CD4-positive, alpha-beta T cell treated with Interleukin-15 for 4 hours (primary cell): ENCODE data around the gene RRN3.
"Not testable (repeated sequence)": the region's sequence is repeated elsewhere in the genome, so short reads cannot be mapped to it uniquely, and the experiment has no call there.

Experiments used
- DNase-seq: peaks from one replicate; pipeline ENCODE4 v3.0.0-alpha.2; 2020; ENCODE audit warnings: low spot score

Gene RRN3

DNA sequence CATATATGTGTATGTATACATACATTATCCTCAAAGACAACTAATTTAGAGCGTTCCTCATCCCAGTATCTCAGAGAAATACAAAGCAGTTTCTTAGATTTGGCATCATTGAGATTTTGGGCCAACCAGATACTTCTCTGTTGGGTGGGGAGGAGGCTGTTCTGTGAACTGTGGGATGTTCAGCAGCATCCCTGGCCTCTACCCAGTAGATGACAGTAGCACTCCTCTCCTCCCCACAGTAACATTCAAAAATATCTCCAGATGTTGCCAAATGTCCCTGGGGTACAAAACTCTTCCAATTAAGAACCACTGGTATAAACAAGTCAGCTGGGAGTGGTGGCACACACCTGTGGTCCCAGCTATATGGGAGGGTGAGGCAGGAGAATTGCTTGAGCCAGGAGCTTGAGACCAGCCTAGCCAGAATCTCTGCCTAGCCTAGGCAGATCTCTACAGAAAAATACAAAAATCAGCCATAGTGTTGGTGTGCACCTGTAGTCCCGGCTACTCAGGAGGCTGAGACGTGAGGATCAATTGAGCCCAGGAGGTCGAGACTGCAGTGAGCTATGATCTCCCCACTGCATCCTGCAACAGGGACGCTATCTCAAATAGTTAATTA, 6.4 kb upstream of the RRN3 start:
- not testable (repeated sequence) for DNase-seq

DNA sequence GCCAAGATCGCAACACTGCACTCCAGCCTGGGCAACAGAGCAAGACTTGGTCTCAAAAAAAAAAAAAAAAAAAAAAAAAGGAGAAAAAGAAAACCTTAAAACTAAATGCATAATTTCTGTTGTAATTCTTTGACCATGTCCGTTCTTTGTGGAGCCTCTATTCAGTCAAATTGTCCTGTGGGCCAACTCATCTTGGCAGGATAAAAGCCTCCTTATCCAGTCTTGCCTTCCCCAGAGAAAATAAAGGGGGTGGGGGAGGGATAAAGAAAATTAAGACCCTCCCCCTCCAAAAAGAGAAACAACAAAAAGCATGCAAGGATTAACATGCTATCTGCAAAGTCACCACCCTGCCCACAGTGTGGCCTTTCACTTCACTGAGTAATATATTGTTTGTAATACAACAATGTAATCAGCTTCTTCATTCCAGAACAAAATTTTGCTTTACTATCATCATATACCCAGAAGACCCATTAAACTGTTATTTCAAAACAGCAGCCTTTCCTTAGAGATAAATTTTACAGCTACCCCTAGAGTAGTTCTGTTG, 5.4 kb upstream of the RRN3 start:
- DNase-seq: not testable (repeated sequence)

DNA sequence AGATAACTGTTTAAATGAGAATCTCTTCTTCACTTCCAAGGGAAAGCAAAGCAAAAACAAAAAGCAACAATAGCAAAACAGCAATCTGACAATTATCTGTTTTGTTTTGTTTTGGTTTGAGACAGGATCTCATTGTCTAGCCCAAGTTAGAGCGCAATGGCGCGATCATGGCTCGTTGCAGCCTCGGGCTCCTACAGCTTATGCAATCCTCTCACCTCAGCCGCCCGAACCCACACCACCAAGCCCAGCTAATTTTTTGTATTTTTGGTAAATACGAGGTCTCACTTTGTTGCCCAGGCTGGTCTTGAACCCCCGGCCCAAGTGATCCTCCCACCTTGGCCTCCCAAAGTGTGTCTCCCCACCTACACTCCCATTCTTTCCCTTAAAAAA, 2.5 kb upstream of the RRN3 start:
- not testable (repeated sequence) for DNase-seq

DNA sequence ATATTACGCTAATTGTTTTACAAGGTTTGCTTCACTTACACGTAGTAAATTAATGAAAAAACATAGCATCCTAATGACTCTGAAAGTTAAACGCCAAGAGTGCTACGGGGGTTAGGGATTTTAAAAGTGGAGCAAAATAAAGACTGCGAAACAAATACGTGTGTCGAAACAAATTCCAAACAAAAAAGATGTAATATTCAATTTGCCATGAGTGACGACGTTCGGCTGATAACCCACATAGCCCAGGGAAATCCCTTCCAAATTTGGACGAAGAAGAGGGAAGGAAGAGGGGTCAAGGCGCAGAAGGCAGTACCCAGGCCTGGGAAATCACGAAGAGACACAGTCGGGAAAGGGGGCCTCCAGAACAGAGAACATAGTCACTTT, 509 bp downstream of the RRN3 start:
- not testable (repeated sequence) for DNase-seq

DNA sequence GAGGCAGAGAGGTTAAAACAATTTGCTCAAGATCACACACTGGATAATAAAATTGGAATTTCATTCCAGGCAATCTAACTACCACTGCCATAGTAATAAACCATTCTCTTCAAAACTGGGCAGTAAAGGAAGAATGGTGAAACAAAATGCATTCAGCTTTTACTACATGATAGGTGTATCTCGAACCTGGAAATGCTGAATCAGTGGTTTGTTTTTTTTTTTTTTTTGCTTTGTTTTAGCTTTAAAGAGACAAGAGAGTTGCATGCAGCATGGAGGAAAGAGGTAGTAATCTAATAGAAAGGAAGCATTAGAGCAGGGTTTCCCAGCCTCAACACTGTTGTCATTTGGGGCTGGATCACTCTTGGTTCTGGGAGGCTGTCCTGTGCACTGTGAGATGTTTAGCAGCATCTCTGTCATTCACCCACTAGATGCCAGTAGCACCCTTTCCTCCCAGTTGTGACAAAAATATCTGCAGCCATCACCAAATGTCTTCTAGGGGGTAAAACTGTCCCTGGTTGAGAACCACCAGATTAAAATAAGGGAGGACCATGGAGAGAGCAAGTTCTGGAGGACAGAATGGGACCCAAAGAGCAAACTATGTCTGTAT, 3.3 kb downstream of the RRN3 start:
- not testable (repeated sequence) for DNase-seq

DNA sequence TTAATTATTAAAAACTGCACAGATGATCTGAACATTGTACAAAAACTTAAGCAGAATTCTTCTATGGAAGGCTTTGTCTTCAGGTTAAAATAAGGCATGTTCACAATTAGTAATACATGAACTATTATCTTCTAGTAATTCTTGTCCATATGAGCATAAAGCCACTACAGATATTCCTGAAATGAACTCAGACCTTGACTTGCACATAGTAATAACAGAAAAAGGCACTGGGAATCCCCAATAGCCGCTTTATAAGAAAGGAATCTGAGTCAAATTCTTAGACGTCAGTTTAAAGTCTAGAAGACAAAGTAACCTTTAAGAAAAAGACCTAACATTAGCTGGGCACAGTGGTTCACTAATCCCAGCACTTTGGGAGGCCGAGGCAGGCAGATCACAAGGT, 11.3 kb downstream of the RRN3 start:
- not testable (repeated sequence) for DNase-seq

DNA sequence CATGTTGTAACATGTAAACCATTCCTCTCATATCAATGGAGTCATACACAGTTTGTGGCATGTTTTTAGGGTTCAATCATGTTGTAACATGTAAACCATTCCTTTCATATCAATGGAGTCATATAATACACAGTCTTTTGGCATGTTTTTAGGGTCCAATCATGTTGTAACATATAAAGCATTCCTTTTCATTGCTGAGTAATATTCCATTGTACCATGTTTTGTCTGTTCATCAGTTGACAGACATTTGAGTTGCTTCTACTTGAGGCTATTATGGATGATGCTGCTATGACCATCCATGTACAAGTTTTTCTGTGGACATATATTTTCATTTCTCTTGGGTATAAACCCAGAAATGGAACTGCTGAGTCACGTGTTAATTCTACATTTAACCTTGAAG, 13.2 kb downstream of the RRN3 start:
- DNase-seq: not testable (repeated sequence)

DNA sequence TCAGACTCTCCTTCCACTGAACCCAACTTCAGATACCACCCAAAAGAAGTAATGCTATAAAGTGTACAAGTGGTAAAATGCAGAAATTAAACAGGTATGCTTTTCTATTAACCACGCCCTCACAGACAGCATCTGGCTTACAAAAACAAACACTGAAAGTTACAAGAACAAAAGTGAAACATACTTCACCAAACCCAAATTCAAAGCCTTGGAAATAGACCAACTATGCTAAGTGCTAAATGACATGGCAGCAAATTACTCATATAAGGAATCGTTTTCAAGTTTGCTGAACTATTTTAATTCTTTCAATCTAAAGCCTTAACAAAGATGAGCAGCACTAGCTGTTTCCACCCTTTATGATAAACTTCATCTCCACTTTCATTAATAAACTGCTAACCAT, 17.9 kb downstream of the RRN3 start:
- not testable (repeated sequence) for DNase-seq

DNA sequence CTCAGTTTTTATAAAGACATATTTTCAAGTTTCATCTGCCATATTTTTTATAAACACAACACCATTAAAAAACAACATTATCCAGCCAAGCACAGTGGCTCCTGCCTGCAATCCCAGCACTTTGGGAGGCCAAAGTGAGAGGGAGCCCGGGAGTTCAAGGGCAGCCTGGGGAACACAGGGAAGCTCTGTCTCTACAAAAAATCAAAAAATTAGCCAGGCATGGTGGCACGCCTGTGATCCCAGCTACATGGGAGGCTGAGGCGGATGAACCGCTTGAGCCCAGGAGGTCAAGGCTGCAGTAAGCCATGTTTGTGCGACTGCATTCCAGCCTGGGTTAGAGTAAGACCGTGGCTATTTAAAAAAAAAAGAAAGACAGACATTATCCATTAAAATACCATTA, 21.0 kb downstream of the RRN3 start:
- DNase-seq: no peak

DNA sequence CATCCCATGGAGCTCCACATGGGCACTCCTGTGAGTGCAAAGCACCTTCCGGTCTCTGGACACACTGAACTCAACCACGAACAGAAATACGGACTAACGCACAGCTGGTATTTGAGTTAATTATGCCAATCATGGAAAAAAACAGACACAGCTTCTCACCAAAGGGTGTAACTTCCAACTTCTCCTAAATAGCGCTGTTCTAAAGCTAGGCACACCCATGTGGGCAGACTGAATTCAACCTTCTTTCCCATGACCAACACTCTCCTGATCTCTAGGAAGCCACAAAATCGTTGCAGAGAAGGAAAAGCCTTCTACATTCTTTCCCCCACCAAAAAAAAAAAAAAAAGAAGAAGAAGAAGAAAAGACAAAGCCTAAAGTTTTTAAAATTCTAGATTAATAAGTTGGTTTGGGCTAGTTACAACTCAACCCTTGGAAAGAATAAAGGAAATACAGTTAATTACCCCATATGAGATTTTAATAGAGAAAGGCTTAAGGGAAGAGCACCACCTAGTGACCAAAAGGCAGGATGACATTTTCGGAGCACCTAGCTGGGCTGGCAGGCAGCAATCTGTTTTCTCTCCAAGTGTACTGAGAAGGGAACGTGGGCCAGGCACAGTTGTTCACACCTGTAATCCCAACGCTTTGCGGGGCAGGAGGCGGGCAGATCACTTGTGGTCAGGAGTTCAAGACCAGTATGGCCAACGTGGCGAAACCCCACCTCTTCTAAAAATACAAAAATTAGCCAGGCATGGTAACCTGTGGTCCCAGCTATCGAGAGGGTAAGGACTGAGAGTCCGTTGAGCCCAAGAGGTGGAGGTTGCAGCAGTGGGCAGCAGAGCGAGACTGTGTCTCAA, 21.9 kb downstream of the RRN3 start:
- not testable (repeated sequence) for DNase-seq

DNA sequence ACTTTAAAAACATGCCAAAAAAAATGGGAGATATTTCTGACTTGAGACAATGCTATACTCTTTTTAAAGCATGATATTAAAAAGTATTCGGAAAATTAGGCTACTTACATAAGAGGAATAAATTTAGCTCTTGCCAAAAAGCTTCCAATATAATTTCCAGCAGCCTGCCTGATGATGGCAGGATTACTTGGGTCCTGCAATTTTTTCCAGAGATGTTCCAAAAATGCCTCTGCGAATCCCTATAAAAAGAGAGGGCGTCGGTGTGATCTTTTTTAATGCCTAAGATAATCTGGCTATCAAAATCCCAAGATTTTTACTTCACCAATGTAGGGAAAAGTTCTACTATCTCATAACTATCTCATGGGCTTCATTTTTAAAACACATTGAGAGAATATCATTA, 23.1 kb downstream of the RRN3 start:
- not testable (repeated sequence) for DNase-seq

DNA sequence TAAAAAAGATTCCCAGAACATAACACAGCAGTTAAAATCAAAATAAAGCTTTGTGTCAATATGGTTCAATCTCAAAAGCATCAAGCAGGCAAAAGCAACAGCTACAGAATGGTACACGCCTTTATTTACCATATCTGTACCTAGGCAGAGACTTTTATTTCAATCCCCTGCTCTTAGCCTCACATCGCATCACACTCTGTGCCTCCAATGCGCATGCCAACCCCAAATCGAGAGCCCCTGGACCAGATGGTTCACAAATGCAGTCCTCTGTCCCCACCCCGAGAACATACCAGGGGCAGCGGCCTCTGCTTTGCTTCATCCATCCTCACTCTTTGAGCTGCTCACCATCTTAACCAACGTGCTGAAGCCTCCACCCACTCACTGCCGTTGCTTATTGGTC, 27.4 kb downstream of the RRN3 start:
- not testable (repeated sequence) for DNase-seq

DNA sequence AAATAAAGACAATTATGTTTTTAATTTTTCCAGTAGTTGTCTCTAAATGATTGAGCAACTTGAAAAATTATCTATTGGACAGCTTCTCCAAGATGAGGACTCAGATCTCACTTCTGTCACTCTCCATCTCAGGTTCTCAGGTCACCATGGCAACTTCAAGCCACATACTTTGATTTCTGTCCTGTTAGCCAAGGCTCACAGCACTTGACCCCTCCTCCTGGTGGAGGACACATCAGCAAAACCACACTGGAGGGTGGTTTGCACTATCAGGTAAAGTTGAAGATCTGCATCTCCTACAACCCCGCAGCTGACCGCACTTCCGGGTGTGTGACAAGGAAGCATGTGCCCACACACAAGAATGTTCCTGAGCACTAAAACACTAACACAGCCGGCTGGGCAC, 28.1 kb downstream of the RRN3 start:
- DNase-seq: not testable (repeated sequence)

DNA sequence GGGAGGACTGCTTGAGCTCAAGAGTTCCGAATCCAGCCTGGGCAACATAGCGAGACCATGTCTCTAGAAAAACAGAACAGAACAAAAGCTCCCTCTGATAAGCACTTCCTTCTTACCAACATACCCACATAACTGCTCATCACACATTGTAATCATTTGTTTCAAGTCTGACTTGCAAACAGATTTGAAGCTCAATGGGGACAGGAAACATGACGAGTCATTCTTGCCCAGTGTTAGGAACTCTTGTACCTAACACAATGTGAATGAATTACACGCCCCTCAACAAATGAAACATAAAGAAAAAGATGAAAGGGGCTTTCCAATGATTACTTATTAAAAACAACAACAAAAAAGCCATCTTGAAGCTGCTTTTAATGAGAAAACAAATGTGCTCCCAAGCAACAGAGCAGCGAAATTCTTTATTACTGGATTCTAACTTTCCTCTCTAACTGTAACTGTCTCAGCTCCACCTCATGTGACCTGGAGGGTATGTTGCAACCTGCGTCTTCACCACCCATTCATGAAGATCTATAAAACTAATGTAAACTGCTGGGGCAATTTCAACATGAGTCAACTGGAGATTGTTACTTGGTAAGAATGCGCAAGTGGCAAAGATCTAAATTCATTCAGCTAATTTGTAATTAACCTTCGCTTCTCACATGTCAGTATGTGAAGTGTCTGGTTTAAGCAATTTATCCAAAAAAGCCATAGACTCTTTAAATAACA, 31.8 kb downstream of the RRN3 start:
- not testable (repeated sequence) for DNase-seq

DNA sequence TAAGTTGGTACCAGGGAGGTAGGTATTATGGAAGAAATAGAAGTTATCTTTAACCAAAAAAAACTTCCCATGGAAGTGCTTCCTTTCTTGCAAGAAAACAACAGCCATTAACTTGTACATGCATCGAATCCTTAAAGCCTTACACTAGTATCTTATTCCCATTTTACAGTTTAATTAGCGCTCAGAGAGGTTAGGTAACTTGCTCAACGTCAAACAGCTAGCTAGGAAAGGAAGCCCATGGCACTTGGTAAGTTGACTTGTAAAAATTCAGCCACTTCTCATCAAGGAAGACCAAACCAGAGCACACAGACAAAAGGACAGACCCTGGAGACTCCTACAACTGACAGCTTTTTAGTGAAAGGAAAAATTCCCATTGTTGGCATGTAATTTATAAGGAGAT, 34.7 kb downstream of the RRN3 start:
- DNase-seq: no peak

DNA sequence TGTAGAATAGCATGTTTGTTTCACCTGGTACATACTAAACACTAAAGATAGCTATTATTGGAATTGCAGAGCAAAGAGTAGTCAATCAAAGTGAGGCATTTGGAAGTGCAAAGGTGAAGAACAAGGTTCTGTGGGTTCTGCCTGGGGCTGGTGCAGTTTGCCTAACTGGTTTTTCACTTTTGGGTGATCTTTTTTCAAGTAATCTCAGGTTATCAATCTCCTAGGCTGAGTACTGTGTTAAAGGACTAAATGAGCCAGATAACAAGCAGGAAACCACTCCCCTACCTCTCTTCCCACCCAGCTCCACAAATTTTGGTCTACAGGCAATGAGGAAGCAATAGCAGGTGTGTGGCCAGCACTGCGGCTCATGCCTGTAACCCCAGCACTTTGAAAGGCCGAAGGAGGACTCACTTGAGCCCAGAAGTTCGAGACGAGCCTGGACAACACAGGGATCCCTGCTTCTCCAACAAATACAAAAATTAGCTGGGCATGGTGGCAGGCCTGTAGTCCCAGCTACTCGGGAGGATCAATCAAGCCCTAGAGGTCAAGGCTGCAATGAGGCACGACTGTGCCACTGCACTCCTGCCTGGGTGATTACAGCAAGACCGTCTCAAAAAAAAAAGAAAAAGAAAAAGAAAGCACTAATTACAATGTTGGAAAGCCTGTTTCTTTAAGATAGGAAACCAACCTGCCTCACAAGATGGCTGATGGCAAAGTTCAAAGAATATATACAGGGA, 36.2 kb downstream of the RRN3 start:
- no peak for DNase-seq

DNA sequence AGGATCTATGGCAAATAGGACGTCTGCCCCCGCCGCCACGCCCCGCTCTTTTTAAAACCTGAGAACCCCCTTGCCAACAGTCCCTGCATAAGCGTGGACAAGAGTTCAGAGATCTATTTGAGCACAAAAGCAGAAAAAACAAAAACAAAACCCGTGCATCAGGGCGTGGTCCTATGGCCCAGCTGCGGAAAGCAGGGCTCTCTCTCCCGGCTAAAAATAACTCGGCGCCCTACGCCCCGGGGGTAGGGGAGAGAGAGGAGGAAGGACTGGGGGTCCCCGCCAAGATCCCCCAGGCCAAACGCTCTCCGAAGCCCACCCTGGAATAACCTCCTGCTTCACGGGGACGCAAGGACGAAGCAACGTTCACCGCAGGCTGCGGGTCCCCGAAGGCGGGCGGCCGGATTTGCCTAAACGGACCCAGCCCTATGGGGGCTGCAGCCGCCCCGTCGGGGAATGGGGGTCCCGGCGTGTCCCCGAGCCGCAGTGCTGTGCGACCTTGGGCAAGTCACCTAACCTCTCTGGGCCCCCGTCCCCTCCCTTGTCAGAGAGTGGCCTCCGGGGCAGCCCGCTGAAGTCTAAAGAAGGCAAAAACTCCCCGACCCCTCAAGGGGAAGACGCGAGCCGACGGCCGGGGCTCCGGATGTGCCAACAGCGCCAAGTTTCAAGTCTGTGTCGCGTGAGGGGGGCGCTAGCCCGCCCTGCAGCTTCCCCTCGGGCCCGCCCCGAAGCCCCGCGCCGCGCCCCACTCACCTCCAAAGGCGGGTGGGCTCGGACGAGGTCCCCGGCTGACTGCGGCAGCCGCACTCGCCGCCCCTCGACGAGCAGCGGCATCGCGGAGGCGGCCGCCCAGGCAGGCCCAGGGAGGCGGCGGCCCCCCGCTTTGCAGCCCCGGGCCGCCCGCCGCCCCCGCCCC, 38.7 kb downstream of the RRN3 start:
- no peak for DNase-seq

DNA sequence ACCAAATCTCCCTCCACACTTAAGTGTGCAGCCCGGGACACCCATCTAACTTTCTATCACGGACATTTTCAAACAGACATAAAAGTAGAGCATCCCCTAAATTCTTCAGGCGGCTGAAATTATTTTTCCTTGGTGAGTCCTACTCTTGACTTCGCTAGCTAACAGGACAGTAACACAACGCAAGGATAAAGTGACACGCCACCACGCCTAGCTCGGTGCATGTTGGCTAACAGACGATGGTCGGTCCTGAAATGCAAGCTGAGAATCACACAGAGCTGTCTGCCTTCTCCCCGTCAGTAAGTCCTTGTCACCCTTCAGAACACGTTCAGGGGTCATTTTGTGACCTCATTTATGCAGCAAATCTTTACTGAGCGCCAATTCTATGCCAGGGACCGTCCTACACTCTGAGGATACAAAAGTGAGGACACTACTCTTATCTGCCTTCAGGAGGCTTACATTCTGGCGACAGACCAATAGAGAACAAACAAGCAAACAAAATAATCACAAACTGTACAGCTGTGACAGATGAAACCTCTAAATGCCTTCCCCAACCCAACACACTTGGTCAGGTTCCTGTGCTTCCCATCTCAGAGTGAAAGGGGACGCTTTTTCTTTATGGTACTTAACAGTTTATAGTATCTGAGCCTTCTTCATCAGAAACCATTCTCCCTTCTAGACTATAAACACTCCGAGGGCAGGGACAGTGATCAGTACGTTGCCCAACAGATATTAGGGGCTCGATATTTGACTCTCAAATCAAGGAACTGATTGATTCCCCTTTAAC, 39.5 kb downstream of the RRN3 start:
- DNase-seq: no peak

DNA sequence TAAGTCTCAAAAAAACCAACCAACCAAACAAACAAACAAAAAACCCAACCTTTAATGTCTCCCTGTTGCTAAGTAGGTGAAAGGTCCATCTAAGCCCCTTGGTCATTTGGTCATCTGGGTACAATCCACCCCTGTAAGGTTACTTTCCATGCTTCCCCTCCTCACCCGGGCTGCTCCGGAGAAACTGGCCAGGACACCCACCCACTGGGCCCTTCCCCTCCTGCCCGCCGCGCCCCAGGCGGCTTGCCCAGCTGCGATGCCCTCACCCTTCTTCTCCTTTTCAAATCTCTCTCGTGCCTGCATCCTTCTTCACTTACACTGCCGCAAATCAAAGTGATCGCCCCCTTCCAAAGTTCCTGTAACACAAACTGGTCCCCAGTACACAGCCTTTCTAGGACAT, 40.2 kb downstream of the RRN3 start:
- DNase-seq: no peak
